Activated CD4-positive, alpha-beta T cell treated with anti-CD3 and anti-CD28 coated beads, Interleukin-2, amount 50 U/mL, for 4 hours (primary cell): ENCODE results near the gene MLXIP.

Experiments
- DNase-seq, 2 experiments: peaks; one replicate each; pipeline ENCODE4 v3.0.0-alpha.2; 2020

The MLXIP gene

GRCh38 chr12:122190842-122191668 is 112.5 kb downstream of the MLXIP start:
- peak; percentile 53 to 65 for DNase-seq

GRCh38 chr12:122192441-122192840 is 113.9 kb downstream of the MLXIP start:
- no peak for DNase-seq

GRCh38 chr12:122194804-122195203 is 116.2 kb downstream of the MLXIP start:
- no peak for DNase-seq

- no peak for DNase-seq
Measured at GRCh38 chr12:122195405-122195804, 116.8 kb downstream of the MLXIP start.
